IPS-20b (cell line): Measurements from ENCODE around the gene COL25A1.

Experiments
- H3K27ac ChIP-seq: one replicate; pipeline ENCODE4 v1.5.1; 2013; ENCODE audit warnings: low read length
- H3K27me3 ChIP-seq: 2 replicates; pipeline ENCODE4 v1.6.1; 2013; ENCODE audit warnings: mild to moderate bottlenecking, low read length, inconsistent platforms; ENCODE audit not compliant: insufficient read depth
- H3K36me3 ChIP-seq: 2 replicates; pipeline ENCODE4 v1.6.1; 2013; ENCODE audit warnings: low read depth, mild to moderate bottlenecking, inconsistent platforms, low read length, moderate library complexity; ENCODE audit not compliant: insufficient read depth
- H3K4me1 ChIP-seq: 2 replicates; pipeline ENCODE4 v1.6.1; 2013; ENCODE audit warnings: mild to moderate bottlenecking, control low read depth, inconsistent platforms, low read length, moderate library complexity; ENCODE audit not compliant: insufficient read depth
- H3K4me3 ChIP-seq: 2 replicates; pipeline ENCODE4 v1.5.1; 2013; ENCODE audit warnings: mild to moderate bottlenecking, low read length, inconsistent platforms
- H3K9ac ChIP-seq: 2 replicates; pipeline ENCODE4 v1.6.1; 2013; ENCODE audit warnings: low read depth, mild to moderate bottlenecking, inconsistent platforms, low read length, moderate library complexity
- H3K9me3 ChIP-seq: 2 replicates; pipeline ENCODE4 v1.6.1; 2013; ENCODE audit warnings: mild to moderate bottlenecking, low read depth, low read length, inconsistent platforms; ENCODE audit not compliant: insufficient read depth

The COL25A1 gene

GRCh38 chr4:108965472-108966076, 336.9 kb downstream of the COL25A1 start:
- Histone ChIP-seq H3K36me3 (no peaks in the 10 kb centered on the region), H3K4me3 (no peak overlapping the region), H3K9ac (no peak overlapping the region), H3K4me1 (no peaks in the 10 kb centered on the region; the same call in 1 of the 2 replicates), H3K27ac (no peak overlapping the region), H3K27me3 (no peaks in the 10 kb centered on the region), H3K9me3 (no peaks in the 10 kb centered on the region)

- Histone ChIP-seq H3K27me3 (no peaks in the 10 kb centered on the region), H3K9ac (no peak overlapping the region), H3K4me1 (no peaks in the 10 kb centered on the region; the same call in 1 of the 2 replicates), H3K27ac (no peak overlapping the region), H3K4me3 (no peak overlapping the region), H3K9me3 (no peaks in the 10 kb centered on the region), H3K36me3 (no peaks in the 10 kb centered on the region)
Measured at GRCh38 chr4:108965016-108965415, 337.4 kb downstream of the COL25A1 start.

GRCh38 chr4:108963910-108964309, 338.5 kb downstream of the COL25A1 start:
- no peak overlapping the region for H3K27ac ChIP-seq
- no peaks in the 10 kb centered on the region for H3K9me3 ChIP-seq
- H3K36me3 ChIP-seq, result no peaks in the 10 kb centered on the region
- no peaks in the 10 kb centered on the region for H3K27me3 ChIP-seq
- no peaks in the 10 kb centered on the region; the same call in 1 of the 2 replicates for H3K4me1 ChIP-seq
- H3K4me3 ChIP-seq, result no peak overlapping the region
- H3K9ac ChIP-seq, result no peak overlapping the region

GRCh38 chr4:108959491-108959890, 343.0 kb downstream of the COL25A1 start:
- Histone ChIP-seq H3K4me1 (no peaks in the 10 kb centered on the region; the same call in 1 of the 2 replicates), H3K27me3 (no peaks in the 10 kb centered on the region), H3K9me3 (no peaks in the 10 kb centered on the region), H3K27ac (no peak overlapping the region), H3K36me3 (no peaks in the 10 kb centered on the region), H3K9ac (no peak overlapping the region), H3K4me3 (no peak overlapping the region)

- Histone ChIP-seq H3K4me1 (peaks cover 8% of the 10 kb centered on the region; the same call in 1 of the 2 replicates), H3K9me3 (no peaks in the 10 kb centered on the region), H3K36me3 (no peaks in the 10 kb centered on the region), H3K27me3 (no peaks in the 10 kb centered on the region), H3K27ac (no peak overlapping the region), H3K4me3 (no peak overlapping the region), H3K9ac (no peak overlapping the region)
Measured at GRCh38 chr4:108954880-108955279, 347.6 kb downstream of the COL25A1 start.

GRCh38 chr4:108953941-108954340, 348.5 kb downstream of the COL25A1 start:
- Histone ChIP-seq H3K9ac (no peak overlapping the region), H3K27me3 (no peaks in the 10 kb centered on the region), H3K9me3 (no peaks in the 10 kb centered on the region), H3K27ac (no peak overlapping the region), H3K4me3 (no peak overlapping the region), H3K36me3 (no peaks in the 10 kb centered on the region), H3K4me1 (peaks cover 8% of the 10 kb centered on the region; the same call in 1 of the 2 replicates)

GRCh38 chr4:108950158-108950915, 352.1 kb downstream of the COL25A1 start:
- no peak overlapping the region for H3K9ac ChIP-seq
- peaks cover 8% of the 10 kb centered on the region; the same call in 1 of the 2 replicates for H3K4me1 ChIP-seq
- no peaks in the 10 kb centered on the region for H3K9me3 ChIP-seq
- no peak overlapping the region for H3K4me3 ChIP-seq
- no peaks in the 10 kb centered on the region for H3K36me3 ChIP-seq
- no peaks in the 10 kb centered on the region for H3K27me3 ChIP-seq
- H3K27ac ChIP-seq, result no peak overlapping the region

GRCh38 chr4:108947526-108947925, 354.9 kb downstream of the COL25A1 start:
- Histone ChIP-seq H3K4me1 (peaks cover 3% of the 10 kb centered on the region; the same call in 1 of the 2 replicates), H3K9ac (no peak overlapping the region), H3K36me3 (no peaks in the 10 kb centered on the region), H3K9me3 (no peaks in the 10 kb centered on the region), H3K27ac (no peak overlapping the region), H3K4me3 (no peak overlapping the region), H3K27me3 (no peaks in the 10 kb centered on the region)

- H3K4me1 ChIP-seq, result no peaks in the 10 kb centered on the region
- H3K27me3 ChIP-seq, result no peaks in the 10 kb centered on the region
Measured at GRCh38 chr4:108946237-108946636, 356.2 kb downstream of the COL25A1 start.

GRCh38 chr4:108943976-108944591, 358.4 kb downstream of the COL25A1 start:
- Histone ChIP-seq H3K27ac (no peak overlapping the region), H3K4me3 (no peak overlapping the region), H3K36me3 (no peaks in the 10 kb centered on the region), H3K9ac (no peak overlapping the region), H3K4me1 (no peaks in the 10 kb centered on the region), H3K27me3 (no peaks in the 10 kb centered on the region), H3K9me3 (no peaks in the 10 kb centered on the region)

More at GRCh38 chr4:108946237-108946636, 356.2 kb downstream of the COL25A1 start:
- H3K9me3 ChIP-seq, result no peaks in the 10 kb centered on the region
- no peak overlapping the region for H3K27ac ChIP-seq
- no peak overlapping the region for H3K4me3 ChIP-seq
- no peaks in the 10 kb centered on the region for H3K36me3 ChIP-seq
- no peak overlapping the region for H3K9ac ChIP-seq

- Histone ChIP-seq H3K9ac (no peak overlapping the region), H3K4me3 (no peak overlapping the region), H3K27me3 (no peaks in the 10 kb centered on the region), H3K9me3 (no peaks in the 10 kb centered on the region), H3K4me1 (no peaks in the 10 kb centered on the region), H3K36me3 (no peaks in the 10 kb centered on the region), H3K27ac (no peak overlapping the region)
Measured at GRCh38 chr4:108943371-108943770, 359.1 kb downstream of the COL25A1 start.
